Measurements from ENCODE around the gene ZNF275.
"Not testable (repeated sequence)": the region's sequence is repeated elsewhere in the genome, so short reads cannot be mapped to it uniquely, and the experiment has no call there.

The ZNF275 gene

DNA sequence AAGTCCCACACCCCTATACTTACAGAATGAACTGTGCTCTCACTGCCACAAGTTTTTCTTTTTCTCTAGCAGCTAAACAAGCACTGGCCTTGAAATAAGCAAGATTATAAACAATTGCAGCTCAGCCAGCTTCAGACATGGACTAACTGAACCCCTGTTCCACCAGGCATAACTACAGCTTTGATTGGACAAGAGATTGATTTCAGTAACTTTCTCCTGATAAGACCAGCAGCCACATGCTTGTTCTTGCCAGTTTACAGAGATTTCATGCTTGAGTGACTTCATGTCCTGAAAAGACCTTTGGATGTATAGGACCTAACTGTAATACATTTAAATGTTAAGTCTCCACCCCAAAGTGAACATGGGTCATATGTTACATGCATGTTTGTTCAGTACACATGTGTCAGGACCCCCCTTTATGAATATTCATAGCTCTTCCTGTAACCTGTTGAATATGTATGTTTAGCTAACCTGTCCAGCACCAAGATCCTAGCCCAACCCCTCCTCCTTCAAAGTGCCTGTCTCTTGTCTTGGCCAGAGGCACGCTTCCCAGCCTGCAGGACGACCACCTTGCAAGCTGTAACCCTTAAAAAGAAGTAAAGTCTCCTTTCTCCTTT, 27.9 kb downstream of the ZNF275 start:
- no peak for DNase-seq

DNA sequence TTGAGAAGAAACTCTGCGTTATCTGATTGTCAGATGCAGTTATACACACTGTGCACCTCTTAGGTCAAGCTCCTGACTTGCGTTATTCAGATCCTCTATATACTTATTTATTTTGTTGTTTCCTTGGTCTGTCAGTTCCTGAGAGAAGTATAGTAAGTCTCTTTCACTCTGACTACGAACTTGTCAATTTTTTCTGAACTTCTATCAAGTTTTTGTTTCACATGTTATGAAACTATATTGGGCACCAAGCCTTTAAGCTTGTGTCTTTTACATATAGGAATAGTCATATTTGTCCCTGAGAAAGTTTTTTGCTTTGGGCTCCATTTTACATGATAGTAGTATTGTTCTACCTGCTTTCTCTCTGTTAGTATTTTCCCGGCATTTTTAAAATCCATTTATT, 31.7 kb downstream of the ZNF275 start:
- DNase-seq, result no peak

DNA sequence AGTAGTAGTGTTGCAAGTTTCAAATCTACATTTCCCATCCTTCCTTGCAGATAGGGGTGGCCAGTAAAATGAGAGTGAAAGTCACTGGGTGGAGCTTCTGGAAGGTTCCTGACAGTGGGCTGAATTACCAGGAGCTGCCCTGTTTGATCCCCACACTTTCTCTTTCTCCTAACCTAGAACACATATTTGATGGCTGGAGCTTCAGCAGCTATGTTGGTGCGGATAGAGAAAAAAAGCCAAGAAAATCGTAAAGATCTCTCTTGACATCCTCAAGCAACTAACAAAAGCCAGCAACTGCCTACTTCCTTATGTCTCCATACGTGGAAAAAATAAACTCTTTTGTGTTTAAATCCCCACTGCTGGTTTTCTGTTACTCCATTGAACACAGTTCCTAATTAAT, 32.2 kb downstream of the ZNF275 start:
- no peak for DNase-seq

DNA sequence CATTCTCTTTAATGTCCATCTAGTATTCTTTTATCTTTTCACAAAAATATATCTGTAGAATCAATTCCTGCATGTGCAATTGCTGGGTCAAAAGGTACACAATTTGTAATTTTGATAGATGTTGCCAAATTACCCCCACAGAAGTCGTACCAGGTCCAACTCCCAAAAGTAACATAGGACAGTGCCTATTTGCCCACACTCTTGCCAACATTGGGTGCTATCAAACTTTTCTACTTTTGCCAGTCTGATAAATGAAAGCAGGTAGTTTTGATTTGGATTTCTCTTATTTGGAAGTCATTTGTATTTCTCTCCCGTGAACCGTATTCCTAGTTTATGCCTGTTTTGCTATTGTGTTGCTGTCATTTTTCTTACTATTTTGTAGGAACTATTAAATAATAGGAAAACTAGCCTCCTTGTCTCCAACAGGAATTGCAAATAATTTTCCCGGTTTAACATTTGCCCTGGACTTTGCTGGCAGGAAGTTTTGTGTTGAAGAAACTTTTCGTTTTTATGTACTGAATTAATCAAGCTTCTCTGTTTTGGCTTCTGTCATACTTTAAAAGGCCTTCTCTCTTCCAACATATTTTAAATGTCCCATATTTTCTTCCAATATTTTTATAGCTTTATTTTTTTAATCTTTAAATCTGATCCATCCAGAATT, 33.1 kb downstream of the ZNF275 start:
- no peak for DNase-seq

DNA sequence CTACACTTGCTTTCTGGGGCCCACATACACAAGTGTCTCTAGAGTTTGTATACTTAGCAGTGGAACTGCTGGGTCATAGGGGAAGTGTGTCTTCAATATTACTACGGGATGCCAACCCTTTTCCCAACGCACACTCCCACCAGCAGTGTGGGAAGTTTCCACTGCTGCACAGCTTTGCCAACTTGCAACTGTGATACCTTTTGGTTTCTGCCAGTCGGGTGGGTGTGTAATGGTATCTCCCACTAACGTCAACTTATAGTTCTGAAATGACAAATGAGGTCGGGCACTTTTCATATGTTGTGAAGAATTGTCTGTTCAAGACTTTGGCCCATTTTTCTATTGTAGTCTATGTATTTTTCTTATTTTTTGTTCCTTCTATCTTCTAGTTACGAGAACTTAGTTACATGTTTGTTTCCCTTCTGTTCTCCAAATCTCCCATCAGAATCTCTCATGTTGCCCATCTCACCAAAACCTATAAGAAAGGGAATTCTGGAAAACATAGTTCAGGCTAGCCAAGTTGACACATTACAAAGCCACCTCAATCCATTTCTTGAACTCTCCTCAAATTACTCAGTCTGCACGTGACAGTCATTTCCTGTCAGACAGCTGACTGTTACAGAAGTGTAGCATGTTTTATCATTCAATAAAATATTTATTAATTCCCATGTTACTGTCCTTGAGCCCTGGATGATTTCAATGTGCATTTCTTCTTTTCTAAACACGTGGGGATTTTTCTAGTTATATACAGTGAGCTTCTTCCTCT, 36.5 kb downstream of the ZNF275 start:
- DNase-seq, result no peak

DNA sequence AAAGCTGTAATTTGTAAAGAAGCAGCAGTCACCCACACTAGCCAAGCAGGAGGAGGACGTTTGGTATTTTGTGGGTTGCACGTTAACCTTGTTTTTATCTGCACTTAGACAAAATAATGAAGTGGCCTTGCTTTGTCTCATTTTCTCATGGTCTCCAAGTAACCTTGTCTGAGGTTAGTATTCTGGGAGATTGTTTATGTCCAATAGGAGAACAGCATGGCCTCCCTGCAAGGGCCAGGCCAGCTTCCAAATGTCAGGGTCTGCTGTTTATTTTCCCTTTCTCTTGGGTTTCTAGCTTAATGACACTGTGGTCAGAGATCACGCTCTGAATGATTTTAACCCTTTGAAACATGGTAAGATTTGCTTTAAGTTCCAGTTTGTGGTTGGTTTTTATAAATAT, 37.3 kb downstream of the ZNF275 start:
- no peak for DNase-seq

DNA sequence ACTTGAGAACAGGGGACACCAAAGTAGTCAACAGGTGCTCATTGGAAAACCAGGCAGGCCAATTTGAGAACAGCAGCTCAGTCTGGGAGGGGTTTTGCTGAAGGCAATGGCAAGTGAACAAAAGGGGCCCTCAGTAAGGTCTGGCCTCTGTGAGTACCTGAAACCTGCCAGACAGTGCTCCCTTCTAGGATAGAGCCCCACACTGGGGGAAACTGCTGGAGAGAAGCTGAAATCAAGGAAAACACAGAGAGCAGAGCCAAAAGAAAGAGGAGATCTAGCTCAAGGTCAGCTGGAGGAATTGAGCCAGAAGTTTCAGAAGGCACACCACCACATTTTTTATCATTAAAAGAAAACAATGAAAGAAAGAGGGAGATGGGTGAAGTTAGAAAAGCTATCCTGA, 39.0 kb downstream of the ZNF275 start:
- no peak for DNase-seq

DNA sequence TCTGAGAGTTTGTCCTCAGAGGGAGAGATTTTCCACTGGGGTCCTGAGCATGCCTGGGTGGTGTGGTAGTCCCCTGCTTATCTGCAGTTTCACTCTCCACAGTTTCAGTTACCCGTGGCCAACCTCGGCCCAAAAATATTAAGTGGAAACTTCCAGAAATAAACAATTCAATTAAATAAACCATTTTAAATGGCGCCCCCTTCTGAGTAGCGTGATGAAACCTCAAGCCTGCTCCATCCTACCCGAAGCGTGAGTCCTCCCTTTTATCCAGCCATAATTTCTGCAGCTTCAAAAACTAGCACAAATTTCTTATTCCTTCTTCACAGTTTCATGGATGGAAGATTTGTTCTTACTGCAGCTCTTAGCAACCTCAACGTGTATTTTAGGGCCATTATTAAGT, 40.5 kb downstream of the ZNF275 start:
- DNase-seq, result no peak

DNA sequence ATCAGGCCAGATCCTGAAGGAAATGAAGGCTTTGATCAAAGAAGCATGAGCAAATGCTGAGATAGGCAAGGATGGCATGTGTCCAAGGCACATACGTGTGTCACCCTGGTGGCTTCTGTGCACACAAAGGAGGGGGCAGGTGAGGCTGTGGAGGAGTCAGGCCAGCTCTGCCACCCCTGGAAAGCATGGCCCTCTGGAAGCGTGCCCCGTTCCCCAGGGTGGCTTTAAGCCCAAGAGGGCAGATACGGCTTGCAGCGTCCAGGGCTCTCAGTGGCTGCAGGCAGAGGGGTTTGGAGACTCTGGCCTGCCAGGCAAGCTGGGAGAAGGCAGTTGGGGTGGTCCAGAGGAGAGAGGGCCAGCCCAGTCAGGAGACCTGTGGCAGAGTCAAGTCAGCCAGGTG, 41.6 kb downstream of the ZNF275 start:
- no peak for DNase-seq

DNA sequence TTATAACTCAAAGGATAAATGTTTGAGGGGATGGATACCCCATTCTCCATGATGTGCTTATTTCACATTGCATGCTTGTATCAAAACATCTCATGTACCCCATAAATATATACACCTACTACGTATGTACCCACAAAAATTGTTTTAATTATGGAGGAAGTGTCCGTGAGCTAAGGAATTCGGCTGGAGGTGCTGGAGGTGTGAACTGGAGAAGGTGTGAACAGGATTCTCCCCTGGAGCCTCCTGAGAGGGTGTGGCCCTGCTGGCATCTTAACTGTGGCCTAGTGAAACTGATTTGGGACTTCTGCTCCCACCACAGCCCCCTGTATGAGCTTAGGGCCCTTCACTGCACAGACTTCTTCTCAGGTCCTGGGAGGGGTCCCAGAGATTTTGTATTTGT, 43.8 kb downstream of the ZNF275 start:
- no peak for DNase-seq

DNA sequence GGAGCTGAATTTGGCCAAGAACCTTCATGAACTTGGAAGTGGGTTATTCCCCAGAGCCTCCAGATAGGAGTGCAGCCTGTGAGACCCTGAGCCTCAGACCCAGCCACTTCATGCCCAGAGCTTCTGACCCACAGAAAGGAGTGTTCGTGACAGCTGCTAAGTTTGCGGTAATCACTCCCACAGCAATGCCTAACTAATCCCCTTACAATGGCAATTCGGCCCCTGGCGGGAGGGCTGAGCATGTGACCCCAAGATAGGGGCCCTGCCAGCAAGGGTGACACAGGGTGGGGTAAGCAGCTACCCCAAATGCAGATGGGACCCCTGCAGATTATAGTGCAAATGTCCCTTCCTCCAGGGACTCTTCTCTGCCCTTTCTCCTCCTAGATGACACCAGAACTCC, 44.7 kb downstream of the ZNF275 start:
- DNase-seq, result no peak

DNA sequence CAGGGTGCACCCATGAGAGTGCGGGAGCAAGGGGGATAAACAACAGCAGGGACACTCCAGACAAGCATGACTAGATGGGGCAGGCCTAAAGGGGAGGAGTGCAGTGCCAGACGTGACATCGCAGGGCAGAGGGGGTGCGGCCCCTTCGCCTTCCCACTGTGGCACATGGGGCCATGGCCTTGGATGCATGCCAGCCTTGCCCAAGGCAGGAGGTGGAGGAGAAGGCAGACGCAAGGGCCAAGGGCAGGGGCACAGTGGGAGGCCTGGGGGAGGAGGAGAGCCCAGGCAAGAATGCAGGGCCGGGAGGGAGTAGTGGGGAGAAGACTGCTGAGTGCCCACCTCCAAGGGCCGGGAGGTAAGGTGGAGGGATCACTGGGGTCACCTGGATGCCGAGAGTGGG, 45.6 kb downstream of the ZNF275 start:
- DNase-seq, result no peak

DNA sequence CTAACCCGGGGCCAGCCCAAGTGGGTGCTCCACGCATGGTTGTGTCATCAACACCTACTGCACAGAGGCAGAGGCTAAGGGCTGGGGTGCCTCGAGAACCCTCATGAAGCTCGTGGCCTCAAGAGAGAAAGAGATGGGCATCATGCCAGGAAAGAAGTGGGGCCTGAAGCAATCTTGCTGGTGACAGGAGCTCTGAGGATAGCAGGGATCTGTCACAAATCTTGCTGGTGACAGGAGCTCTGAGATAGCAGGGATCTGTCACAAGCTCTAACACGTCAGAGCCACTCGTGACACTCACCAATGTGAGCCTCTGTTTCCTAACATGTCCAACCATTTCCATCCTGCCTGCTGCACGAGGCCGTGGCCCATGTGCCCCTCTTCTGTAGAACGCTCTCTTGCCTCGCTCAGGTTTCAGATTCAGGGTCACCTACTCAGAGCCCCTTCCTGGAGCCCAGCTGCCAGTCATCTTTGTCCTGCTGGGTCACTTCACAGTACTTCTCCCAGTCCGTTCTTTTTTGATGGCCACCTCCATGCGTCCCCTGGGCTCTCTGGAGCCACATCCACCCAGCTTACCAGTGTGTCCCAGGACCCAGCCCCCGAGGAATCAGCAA, 46.1 kb downstream of the ZNF275 start:
- DNase-seq, result no peak

DNA sequence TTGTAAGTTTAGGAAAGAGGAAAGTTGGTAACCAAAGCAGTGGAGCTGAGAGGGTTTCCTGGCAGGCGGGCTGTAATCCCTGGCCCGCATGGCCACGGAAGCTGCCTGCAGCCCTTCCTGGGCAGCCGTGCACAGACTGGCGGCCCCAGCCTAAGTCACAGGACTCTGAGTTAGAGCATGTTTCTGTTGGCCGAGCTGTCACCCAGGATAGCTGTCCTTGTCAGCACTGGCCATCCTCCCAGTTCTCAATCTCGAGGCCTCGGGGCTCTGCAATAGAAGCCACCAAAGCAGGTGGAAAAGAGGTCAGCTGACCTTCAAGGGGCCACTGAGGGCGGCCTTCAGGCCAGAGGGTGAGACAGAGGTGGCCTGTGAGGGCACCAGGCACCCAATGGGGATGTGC, 46.7 kb downstream of the ZNF275 start:
- no peak for DNase-seq

DNA sequence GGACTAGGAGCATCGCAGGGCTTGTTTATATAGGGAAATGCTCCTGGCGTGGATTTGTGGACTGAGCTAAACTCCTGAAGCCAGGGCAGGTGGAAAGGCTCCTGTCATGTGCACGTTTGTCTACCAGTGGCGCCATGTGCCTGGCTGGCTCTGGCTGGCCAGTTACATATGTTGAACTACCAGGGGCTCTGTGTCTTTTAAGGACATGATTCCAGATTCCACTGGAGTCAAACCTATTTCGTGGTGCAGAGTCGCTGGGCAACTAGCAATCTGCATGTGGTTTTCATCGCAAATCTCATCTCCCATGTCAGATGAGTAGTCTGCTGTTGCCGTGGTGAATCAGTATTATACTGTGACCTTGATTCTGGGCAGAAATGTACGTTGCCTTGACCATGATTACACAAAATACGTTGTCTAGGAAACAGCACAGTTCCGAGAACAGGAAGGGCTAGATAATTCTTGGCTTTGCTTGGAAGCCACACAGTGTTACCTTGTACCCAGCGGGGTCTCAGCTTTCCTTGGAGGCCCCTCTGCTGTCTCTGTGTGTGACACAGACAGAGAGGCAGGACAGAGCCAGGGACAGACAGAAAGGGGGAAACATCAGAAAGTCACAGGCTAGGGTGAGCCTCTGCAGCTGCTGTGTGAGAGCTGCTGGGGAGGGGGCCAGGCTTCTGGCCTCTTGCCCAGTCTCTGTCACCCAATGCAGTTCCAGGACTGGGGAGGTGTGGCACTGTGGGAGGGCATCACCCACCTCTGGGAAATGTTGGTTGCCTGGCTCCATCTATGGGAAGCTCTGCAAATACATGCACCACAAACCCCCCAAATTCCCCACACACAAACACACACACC, 48.0 kb downstream of the ZNF275 start:
- peak in 1 of 2 experiments; percentile 45 for DNase-seq

DNA sequence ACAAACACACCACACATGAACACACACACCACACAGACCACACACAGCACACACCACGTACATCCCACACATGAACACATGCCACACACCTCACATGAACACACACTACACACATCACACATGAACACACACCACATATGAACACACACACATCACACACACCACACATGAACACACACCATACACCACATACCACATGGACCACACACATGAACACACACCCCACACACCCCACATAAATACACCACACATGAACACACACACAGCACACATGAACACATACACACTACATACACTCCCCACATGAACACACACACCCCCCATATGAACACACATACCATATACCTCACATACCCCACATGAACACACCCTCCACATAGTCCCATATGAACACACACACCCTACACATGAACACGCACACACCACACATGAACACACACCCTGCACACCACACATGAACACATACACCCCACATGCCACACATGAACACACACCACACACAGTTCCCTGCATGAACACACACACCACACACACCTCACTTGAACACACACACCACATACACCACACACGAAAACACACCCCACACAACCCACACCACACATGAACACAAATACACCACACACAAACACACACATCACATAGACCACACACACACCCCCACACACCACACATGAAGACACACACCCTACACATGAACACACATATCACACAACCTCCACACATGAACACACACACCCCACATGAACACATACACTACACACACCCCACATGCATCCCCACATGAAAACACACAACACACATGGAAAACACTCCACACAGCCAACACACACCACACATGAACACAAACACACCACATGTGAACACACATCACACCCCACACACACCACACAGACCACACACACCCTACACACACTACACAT, 48.9 kb downstream of the ZNF275 start:
- DNase-seq, result no peak

DNA sequence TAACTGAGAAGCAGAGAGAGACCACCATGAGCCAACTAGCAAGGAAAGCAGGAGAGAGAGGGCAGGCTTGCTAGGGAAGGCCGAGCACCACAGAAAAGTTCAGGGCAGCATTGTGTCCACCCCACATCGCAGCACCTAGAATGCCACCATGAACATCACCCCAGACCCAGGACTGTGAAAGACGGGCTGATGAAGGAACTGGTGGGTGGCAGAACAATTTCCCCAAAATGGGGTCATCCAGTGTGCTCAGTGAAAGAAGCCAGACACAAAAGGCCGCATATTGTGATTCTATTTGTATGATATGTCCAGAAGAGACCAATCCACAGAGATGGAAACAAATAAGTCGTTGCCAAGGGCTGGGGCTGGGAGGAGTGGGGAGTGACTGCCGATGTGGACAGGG, 50.4 kb downstream of the ZNF275 start:
- DNase-seq, result no peak

DNA sequence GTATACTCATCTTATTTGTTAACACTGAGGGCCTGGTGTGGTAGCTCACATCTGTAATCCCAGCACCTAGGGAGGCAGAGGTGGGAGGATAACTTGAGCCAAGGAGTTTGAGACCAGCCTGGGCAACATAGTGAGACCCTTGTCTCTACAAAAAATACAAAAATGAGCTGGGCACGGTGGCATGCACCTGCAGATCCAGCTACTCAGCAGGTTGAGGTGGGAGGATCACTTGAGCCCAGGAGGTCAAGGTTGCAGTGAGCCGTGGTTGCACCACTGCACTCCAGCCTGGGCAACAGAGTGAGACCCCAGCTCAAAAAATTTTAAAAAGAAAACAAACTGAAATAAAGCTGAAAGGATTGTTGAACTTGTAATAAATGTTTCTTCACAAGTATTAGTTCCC, 51.0 kb downstream of the ZNF275 start:
- DNase-seq, result not testable (repeated sequence)

DNA sequence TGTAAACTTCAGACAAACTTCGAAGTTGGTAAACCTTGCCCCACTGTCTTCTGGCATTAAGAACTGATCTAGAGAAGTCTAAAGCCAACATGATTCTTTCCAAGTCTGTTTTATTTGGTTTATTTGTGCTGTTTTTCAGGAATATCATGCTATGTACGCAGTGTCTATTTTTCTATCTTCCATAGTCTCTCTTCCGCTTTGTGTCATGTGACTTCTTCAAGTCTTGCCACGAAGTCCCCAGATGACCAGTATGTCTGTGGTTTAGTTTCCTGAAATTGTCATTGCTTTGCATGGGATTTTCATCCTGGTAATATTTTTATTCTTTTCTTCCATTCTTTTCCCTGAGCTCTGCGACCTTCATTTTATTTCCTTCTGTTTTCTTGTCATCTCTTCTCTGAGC, 52.1 kb downstream of the ZNF275 start:
- no peak for DNase-seq

DNA sequence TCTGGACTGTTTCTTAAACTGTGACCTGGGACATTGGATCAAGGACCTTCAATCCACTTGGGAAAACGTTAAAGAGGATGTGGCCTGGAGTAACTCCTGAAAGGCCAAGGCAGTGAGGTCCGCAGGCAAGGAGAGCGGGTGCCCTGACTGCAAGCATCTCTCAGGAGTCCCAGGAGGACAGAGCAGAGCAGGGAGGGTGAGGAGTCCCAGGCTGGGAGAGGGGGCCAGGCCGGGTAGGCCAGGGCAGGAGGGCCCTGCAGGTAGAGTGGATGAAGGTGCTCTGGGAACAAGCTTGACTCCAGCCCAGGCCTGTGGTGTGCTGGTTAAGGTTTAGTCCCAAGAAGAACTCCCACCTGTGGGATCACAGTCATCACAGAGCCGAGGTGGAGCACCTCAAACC, 53.4 kb downstream of the ZNF275 start:
- DNase-seq, result no peak

DNA sequence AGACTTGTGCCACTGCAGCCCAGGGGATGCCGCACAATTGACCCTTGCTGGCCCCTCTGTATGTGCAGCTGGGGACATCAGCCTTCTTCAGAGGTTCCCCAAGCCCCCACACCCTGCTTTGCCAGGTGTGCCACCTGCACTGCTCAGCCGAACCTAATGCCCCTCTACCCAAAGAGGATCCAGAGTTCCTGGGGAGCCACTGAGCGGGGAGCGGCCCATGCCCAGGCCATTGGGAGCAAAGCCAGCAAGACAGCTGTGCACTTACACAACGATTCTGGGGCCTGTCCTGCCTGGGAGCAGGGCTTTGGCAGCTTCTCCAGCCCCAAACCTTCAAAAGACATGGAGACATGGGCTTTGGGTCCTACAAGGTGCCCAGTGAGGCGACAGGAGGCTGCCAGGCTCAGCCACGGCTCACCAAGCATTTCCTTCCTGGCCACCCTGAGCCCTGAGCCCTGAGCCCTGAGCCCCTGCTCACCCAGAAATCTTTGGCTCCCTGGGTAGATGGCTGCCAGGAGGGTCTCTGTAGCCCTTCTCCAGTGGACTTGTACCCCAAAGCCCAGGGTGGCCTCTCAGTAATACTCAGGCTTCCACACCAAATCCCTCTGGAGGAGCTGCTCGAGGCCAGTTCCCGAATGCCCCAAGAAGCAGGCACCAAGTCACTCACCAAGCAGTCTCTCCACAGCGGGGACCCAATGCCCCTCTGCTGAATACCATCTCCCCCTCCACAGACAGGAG, 54.2 kb downstream of the ZNF275 start:
- DNase-seq, result no peak

Data from NCI-H446 (cell line).